ENCODE measurements around the gene GLB1L2. TPM values are rescaled to one million over a fixed set of nuclear protein-coding genes. Genes with fewer than 3 reads are reported as not detected.

Gene GLB1L2
- total RNA-seq, 4 donors from 2014 or later: 4.2 to 21.6 (median 12.4) TPM

- no peaks in the 10 kb centered on the region for H3K36me3 ChIP-seq
- H3K9me3 ChIP-seq: no peaks in the 10 kb centered on the region
- no peak for DNase-seq
- H3K4me1 ChIP-seq: no peaks in the 10 kb centered on the region
- TF ChIP-seq POLR2A (IDR thresholded peaks at IDR 0.05) (no peak), CTCF (IDR thresholded peaks at IDR 0.05) (no peak)
- no peak overlapping the region for H3K4me3 ChIP-seq
- no peak overlapping the region for H3K27ac ChIP-seq
- H3K27me3 ChIP-seq: no peaks in the 10 kb centered on the region
Measured at GRCh38 chr11:134395002-134395401, 63.2 kb downstream of the GLB1L2 start.

- TF ChIP-seq POLR2A (IDR thresholded peaks at IDR 0.05) (no peak), CTCF (IDR thresholded peaks at IDR 0.05) (no peak)
- Histone ChIP-seq H3K4me1 (no peaks in the 10 kb centered on the region), H3K27me3 (no peaks in the 10 kb centered on the region), H3K36me3 (no peaks in the 10 kb centered on the region), H3K27ac (no peak overlapping the region), H3K4me3 (no peak overlapping the region), H3K9me3 (no peaks in the 10 kb centered on the region)
- no peak for DNase-seq
Measured at GRCh38 chr11:134397304-134398078, 65.7 kb downstream of the GLB1L2 start.

- no peak for DNase-seq
- Histone ChIP-seq H3K9me3 (no peaks in the 10 kb centered on the region), H3K4me1 (no peaks in the 10 kb centered on the region), H3K27me3 (no peaks in the 10 kb centered on the region), H3K4me3 (no peak overlapping the region), H3K36me3 (no peaks in the 10 kb centered on the region), H3K27ac (no peak overlapping the region)
- TF ChIP-seq POLR2A (IDR thresholded peaks at IDR 0.05) (no peak), CTCF (IDR thresholded peaks at IDR 0.05) (no peak)
Measured at GRCh38 chr11:134398079-134398444, 66.3 kb downstream of the GLB1L2 start.

GRCh38 chr11:134398644-134399292 lies 67.0 kb downstream of the GLB1L2 start:
- Histone ChIP-seq H3K27me3 (no peaks in the 10 kb centered on the region), H3K36me3 (no peaks in the 10 kb centered on the region), H3K4me3 (no peak overlapping the region), H3K9me3 (no peaks in the 10 kb centered on the region), H3K27ac (no peak overlapping the region), H3K4me1 (no peaks in the 10 kb centered on the region)
- no peak for DNase-seq
- TF ChIP-seq CTCF (IDR thresholded peaks at IDR 0.05) (no peak), POLR2A (IDR thresholded peaks at IDR 0.05) (no peak)

- Histone ChIP-seq H3K9me3 (no peaks in the 10 kb centered on the region), H3K27me3 (no peaks in the 10 kb centered on the region), H3K4me3 (no peak overlapping the region), H3K27ac (no peak overlapping the region), H3K4me1 (no peaks in the 10 kb centered on the region), H3K36me3 (no peaks in the 10 kb centered on the region)
- DNase-seq: no peak
- TF ChIP-seq CTCF (IDR thresholded peaks at IDR 0.05) (no peak), POLR2A (IDR thresholded peaks at IDR 0.05) (no peak)
Measured at GRCh38 chr11:134399293-134399654, 67.5 kb downstream of the GLB1L2 start.

Data from Peyer's patch (tissue), 4 donors.